Measurements from ENCODE around the gene MYO3B. TPM values are rescaled to one million over a fixed set of nuclear protein-coding genes. Genes with fewer than 3 reads are reported as not detected.
"Not testable (repeated sequence)": the region's sequence is repeated elsewhere in the genome, so short reads cannot be mapped to it uniquely, and the experiment has no call there.

Gene MYO3B
- total RNA-seq, 2 experiments from 2014 or later: 0.17 TPM; not detected in 1

DNA sequence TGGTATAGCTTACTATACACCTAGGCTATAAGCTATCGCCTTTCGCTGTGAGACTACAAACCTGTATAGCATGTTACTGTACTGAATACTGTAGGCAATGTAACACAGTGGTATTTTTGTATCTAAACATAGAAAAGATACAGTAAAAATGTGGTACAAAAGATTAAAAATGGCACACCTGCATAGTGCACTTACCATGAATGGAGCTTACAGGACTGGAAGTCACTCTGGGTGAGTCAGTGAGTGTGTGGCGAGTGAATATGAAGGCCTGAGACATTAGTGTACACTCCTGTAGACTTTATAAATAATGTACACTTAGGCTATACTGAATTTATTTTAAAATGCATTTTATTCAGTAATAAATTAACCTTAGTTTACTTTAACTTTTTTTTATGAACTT is 279.0 kb downstream of the MYO3B start:
- intact Hi-C loops (cut with micrococcal nuclease): no loop called here
- DNase-seq: no peak
- H3K27ac Mint-ChIP-seq: no peak overlapping the region
- no peak overlapping the region for H3K4me3 Mint-ChIP-seq
- H3K36me3 Mint-ChIP-seq (ENCODE audit: low read depth): no peaks in the 10 kb centered on the region
- CTCF ChIA-PET: no interaction called here
- no peaks in the 10 kb centered on the region for H3K27me3 Mint-ChIP-seq (ENCODE audit: low read depth)
- no peaks in the 10 kb centered on the region for H3K4me1 Mint-ChIP-seq (ENCODE audit: low read depth)
- no peaks in the 10 kb centered on the region for H3K9me3 Mint-ChIP-seq

- no peak for DNase-seq
- Mint-ChIP-seq H3K27me3 (ENCODE audit: low read depth) (no peaks in the 10 kb centered on the region), H3K4me1 (ENCODE audit: low read depth) (no peaks in the 10 kb centered on the region), H3K9me3 (no peaks in the 10 kb centered on the region), H3K4me3 (no peak overlapping the region), H3K36me3 (ENCODE audit: low read depth) (no peaks in the 10 kb centered on the region), H3K27ac (no peak overlapping the region)
- CTCF ChIA-PET: no interaction called here
- intact Hi-C loops (cut with micrococcal nuclease): no loop called here
These were observed 279.8 kb downstream of the MYO3B start for GRCh38 chr2:170457742-170458141.

- intact Hi-C loops (cut with micrococcal nuclease): no loop called here
- no peaks in the 10 kb centered on the region for H3K4me1 Mint-ChIP-seq (ENCODE audit: low read depth)
- H3K4me3 Mint-ChIP-seq: no peak overlapping the region
- CTCF ChIA-PET: interaction anchor here (0.6 to 0.7 kb wide), 2 partner anchors 11 to 31 kb away, joined by 3 to 4 read pairs; no protein-coding TSS in a partner anchor
- no peak overlapping the region for H3K27ac Mint-ChIP-seq
- no peaks in the 10 kb centered on the region for H3K9me3 Mint-ChIP-seq
- DNase-seq: no peak
- no peaks in the 10 kb centered on the region for H3K36me3 Mint-ChIP-seq (ENCODE audit: low read depth)
- no peaks in the 10 kb centered on the region for H3K27me3 Mint-ChIP-seq (ENCODE audit: low read depth)
These were observed 283.9 kb downstream of the MYO3B start for GRCh38 chr2:170461889-170462288.

GRCh38 chr2:170462433-170463205 is 284.7 kb downstream of the MYO3B start:
- CTCF ChIA-PET: no interaction called here
- no peaks in the 10 kb centered on the region for H3K27me3 Mint-ChIP-seq (ENCODE audit: low read depth)
- intact Hi-C loops (cut with micrococcal nuclease): no loop called here
- H3K36me3 Mint-ChIP-seq (ENCODE audit: low read depth): no peaks in the 10 kb centered on the region
- no peak overlapping the region for H3K4me3 Mint-ChIP-seq
- no peaks in the 10 kb centered on the region for H3K9me3 Mint-ChIP-seq
- no peaks in the 10 kb centered on the region for H3K4me1 Mint-ChIP-seq (ENCODE audit: low read depth)
- no peak overlapping the region for H3K27ac Mint-ChIP-seq
- no peak for DNase-seq

DNA sequence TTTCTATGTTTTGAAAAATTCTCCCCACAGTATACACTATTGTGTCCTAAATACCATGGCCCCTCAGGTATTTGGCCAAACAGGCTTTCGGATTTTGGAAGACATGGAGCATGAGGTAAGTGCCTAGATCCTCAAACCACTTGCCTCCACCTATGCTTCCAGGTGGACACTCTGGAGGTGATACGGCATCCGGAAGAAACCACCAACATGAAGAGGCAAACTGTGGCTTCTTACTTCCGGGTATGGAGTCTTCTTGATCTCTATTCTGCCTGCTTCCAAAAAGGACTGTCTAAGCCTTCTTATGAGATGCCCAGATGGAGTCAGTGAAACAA is 285.2 kb downstream of the MYO3B start:
- Mint-ChIP-seq H3K4me1 (ENCODE audit: low read depth) (no peaks in the 10 kb centered on the region), H3K27me3 (ENCODE audit: low read depth) (no peaks in the 10 kb centered on the region), H3K36me3 (ENCODE audit: low read depth) (no peaks in the 10 kb centered on the region), H3K27ac (no peak overlapping the region), H3K4me3 (no peak overlapping the region), H3K9me3 (no peaks in the 10 kb centered on the region)
- intact Hi-C loops (cut with micrococcal nuclease): no loop called here
- no peak for DNase-seq
- CTCF ChIA-PET: no interaction called here

- no peaks in the 10 kb centered on the region for H3K9me3 Mint-ChIP-seq
- no peak overlapping the region for H3K27ac Mint-ChIP-seq
- no peak overlapping the region for H3K4me3 Mint-ChIP-seq
- intact Hi-C loops (cut with micrococcal nuclease): no loop called here
- H3K27me3 Mint-ChIP-seq (ENCODE audit: low read depth): no peaks in the 10 kb centered on the region
- no peak for DNase-seq
- no peaks in the 10 kb centered on the region for H3K36me3 Mint-ChIP-seq (ENCODE audit: low read depth)
- no peaks in the 10 kb centered on the region for H3K4me1 Mint-ChIP-seq (ENCODE audit: low read depth)
- CTCF ChIA-PET: no interaction called here
These were observed 286.3 kb downstream of the MYO3B start for GRCh38 chr2:170464268-170464667.

DNA sequence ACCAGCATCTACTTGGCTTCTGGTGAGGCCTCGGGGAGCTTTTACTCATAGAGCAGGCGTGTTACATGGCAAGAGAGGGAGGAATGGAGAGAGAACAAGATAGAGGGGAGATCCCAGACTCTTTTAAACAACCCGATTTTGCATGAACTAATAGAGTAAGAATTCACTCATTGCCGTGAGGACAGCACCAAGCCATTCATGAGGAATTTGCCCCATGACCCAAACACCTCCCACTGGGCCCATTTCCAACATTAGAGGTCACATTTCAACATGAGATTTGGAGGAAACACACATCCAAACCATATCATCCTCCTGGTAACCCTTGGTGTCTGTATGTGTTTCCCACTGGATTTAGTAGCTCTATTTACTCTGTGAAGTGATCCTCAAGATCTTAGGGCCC is 287.3 kb downstream of the MYO3B start:
- Mint-ChIP-seq H3K27ac (no peak overlapping the region), H3K4me3 (no peak overlapping the region), H3K36me3 (ENCODE audit: low read depth) (no peaks in the 10 kb centered on the region), H3K4me1 (ENCODE audit: low read depth) (no peaks in the 10 kb centered on the region), H3K9me3 (peaks cover 1% of the 10 kb centered on the region), H3K27me3 (ENCODE audit: low read depth) (peaks cover 2% of the 10 kb centered on the region)
- DNase-seq: no peak
- intact Hi-C loops (cut with micrococcal nuclease): no loop called here
- CTCF ChIA-PET: no interaction called here

GRCh38 chr2:170466632-170467031 is 288.7 kb downstream of the MYO3B start:
- Mint-ChIP-seq H3K4me3 (no peak overlapping the region), H3K27ac (no peak overlapping the region), H3K9me3 (peaks cover 1% of the 10 kb centered on the region), H3K4me1 (ENCODE audit: low read depth) (no peaks in the 10 kb centered on the region), H3K27me3 (ENCODE audit: low read depth) (peaks cover 2% of the 10 kb centered on the region), H3K36me3 (ENCODE audit: low read depth) (no peaks in the 10 kb centered on the region)
- intact Hi-C loops (cut with micrococcal nuclease): no loop called here
- DNase-seq: no peak
- CTCF ChIA-PET: no interaction called here

DNA sequence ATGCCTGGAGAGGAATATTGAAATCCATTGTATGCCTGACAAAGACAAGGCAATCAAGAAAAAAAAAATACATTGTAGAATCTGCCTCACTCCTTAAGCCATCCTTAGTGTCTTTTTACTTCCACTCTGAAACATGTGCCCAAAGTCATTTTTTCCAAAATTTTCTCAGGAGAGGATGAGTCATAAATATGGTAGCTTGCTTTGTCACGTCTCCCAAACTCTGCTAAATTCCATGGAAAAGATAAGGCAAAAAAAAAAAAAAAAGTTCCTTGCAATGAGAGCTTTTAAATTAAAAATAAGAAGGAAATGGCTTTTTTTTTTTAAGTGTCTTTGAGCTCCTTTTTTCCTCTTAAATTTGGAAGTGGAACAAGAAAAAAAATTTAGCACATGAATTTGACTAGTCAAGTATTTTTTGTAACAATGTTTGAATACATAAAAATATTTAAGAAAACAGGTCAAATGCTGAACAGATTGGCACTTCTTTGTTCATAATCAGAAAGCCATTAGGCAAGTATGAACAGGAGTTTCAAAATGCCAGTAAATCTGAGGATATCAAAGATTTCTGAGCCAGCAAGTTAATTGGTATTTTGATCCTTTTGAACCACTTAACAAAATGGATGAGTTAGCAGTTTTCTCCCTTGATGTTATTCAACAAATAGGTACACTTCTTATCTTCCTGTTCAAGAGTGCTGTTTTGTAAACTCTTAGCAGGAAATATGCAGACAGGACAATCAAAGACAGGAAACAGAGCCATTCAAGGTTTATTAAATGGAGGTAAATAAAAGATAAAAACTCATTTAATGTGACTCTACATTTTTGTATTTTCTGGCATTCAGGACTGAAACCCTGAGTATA is 289.8 kb downstream of the MYO3B start:
- Mint-ChIP-seq H3K27ac (no peak overlapping the region), H3K36me3 (ENCODE audit: low read depth) (no peaks in the 10 kb centered on the region), H3K27me3 (ENCODE audit: low read depth) (peaks cover 2% of the 10 kb centered on the region), H3K4me3 (no peak overlapping the region), H3K9me3 (peaks cover 1% of the 10 kb centered on the region), H3K4me1 (ENCODE audit: low read depth) (no peaks in the 10 kb centered on the region)
- intact Hi-C loops (cut with micrococcal nuclease): no loop called here
- CTCF ChIA-PET: interaction anchor here (0.8 kb wide), 1 partner anchor 28 kb away, joined by 4 read pairs; no protein-coding TSS in a partner anchor
- no peak for DNase-seq

DNA sequence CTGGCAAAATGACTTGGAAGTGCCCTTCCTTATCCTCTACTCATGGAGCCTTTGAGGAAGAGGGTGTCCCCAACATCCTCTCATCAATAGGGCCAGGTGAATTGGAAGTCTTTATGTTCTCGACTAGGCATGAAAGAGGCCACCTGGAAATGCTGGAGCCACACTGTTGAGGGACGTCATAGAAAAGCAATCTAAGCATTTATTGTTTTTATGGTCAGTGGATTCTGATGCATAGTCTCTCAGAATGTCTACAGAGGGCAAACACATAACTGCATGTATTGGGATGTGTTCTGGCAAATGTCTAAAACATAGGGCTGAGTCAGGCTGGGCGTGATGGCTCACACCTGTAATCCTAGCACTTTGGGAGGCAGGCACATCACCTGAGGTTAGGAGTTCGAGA is 290.6 kb downstream of the MYO3B start:
- H3K27ac Mint-ChIP-seq: no peak overlapping the region
- CTCF ChIA-PET: no interaction called here
- no peaks in the 10 kb centered on the region for H3K36me3 Mint-ChIP-seq (ENCODE audit: low read depth)
- H3K27me3 Mint-ChIP-seq (ENCODE audit: low read depth): peaks cover 3% of the 10 kb centered on the region
- intact Hi-C loops (cut with micrococcal nuclease): no loop called here
- H3K9me3 Mint-ChIP-seq: peaks cover 1% of the 10 kb centered on the region
- no peak overlapping the region for H3K4me3 Mint-ChIP-seq
- H3K4me1 Mint-ChIP-seq (ENCODE audit: low read depth): no peaks in the 10 kb centered on the region
- DNase-seq: no peak

DNA sequence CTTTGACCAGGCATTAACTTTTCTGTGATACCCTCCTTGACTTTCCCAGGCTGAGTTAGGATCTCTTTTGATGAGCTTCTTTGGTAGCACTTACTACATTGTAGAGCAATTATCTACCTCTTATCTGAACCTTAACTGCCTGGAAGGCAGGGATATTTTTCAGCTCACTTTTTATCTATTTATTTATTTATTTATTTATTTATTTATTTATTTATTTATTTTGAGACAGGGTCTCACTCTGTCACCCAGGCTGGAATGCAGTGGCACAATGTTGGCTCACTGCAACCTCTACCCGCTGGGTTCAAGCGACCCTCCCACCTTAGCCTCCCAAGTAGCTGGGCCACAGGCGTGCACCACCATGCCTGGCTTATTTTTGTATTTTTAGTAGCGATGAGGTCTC is 294.6 kb downstream of the MYO3B start:
- intact Hi-C loops (cut with micrococcal nuclease); H3K27ac Mint-ChIP-seq; H3K9me3 Mint-ChIP-seq; DNase-seq; H3K36me3 Mint-ChIP-seq (ENCODE audit: low read depth); H3K27me3 Mint-ChIP-seq (ENCODE audit: low read depth); H3K4me3 Mint-ChIP-seq; H3K4me1 Mint-ChIP-seq (ENCODE audit: low read depth): not testable (repeated sequence)
- CTCF ChIA-PET: interaction anchor here (0.5 kb wide), 1 partner anchor 11 kb away, joined by 3 read pairs; no protein-coding TSS in a partner anchor

- CTCF ChIA-PET: no interaction called here
- no peak overlapping the region for H3K27ac Mint-ChIP-seq
These were observed 297.9 kb downstream of the MYO3B start for GRCh38 chr2:170475878-170476277.

GRCh38 chr2:170477630-170478029 is 299.7 kb downstream of the MYO3B start:
- no peak overlapping the region for H3K4me3 Mint-ChIP-seq

More at GRCh38 chr2:170475878-170476277, 297.9 kb downstream of the MYO3B start:
- DNase-seq: no peak
- Mint-ChIP-seq H3K9me3 (no peaks in the 10 kb centered on the region), H3K27me3 (ENCODE audit: low read depth) (peaks cover 2% of the 10 kb centered on the region), H3K4me3 (no peak overlapping the region), H3K4me1 (ENCODE audit: low read depth) (no peaks in the 10 kb centered on the region), H3K36me3 (ENCODE audit: low read depth) (no peaks in the 10 kb centered on the region)
- intact Hi-C loops (cut with micrococcal nuclease): no loop called here

More at GRCh38 chr2:170477630-170478029, 299.7 kb downstream of the MYO3B start:
- Mint-ChIP-seq H3K27me3 (ENCODE audit: low read depth) (peaks cover 2% of the 10 kb centered on the region), H3K36me3 (ENCODE audit: low read depth) (no peaks in the 10 kb centered on the region), H3K27ac (no peak overlapping the region), H3K9me3 (no peaks in the 10 kb centered on the region), H3K4me1 (ENCODE audit: low read depth) (no peaks in the 10 kb centered on the region)
- intact Hi-C loops (cut with micrococcal nuclease): no loop called here
- no peak for DNase-seq
- CTCF ChIA-PET: interaction anchor here (0.5 to 0.6 kb wide), 2 partner anchors 162 to 335 kb away, joined by 3 read pairs; no protein-coding TSS in a partner anchor

Data from activated naive CD4-positive, alpha-beta T cell treated with anti-CD3 and anti-CD28 coated beads for 36 hours (primary cell).